OCI-LY7 (cell line): Measurements from ENCODE around the gene CD52. TPM values are rescaled to one million over a fixed set of nuclear protein-coding genes. Genes with fewer than 3 reads are reported as not detected.

Experiments
- BruUV-seq: library from RNA; stranded (reverse); fragments of 400-500 nt; replicated peaks from 2 replicates; lab custom pipeline; 2021; lab: Mats Ljungman, UMichigan
- CTCF ChIA-PET: fragments of 300-600 bp; sonication (Branson Sonifier 250); formaldehyde crosslinking; loops from one replicate; lab custom pipeline; 2022; ENCODE audit warnings: antibody characterized with exemption; ENCODE audit not compliant: unreplicated experiment; lab: Charles Lee
- POLR2A ChIA-PET: fragments of 300-600 bp; sonication (Branson Sonifier 250); formaldehyde crosslinking; loops from one replicate; lab custom pipeline; 2022; ENCODE audit warnings: antibody characterized with exemption; lab: Charles Lee
- DNase-seq: peaks from one replicate; pipeline ENCODE4 v3.0.0-alpha.2; 2015; ENCODE audit warnings: low spot score
- H2AFZ ChIP-seq: fragments of 200-600 bp; sonication (generic), shearing (Covaris generic); 2 replicates; pipeline ENCODE4 v1.6.1; 2014; ENCODE audit warnings: mild to moderate bottlenecking, antibody characterized with exemption, low read length, moderate library complexity
- H3K27ac ChIP-seq: fragments of 200-600 bp; sonication (generic); 2 replicates; pipeline ENCODE4 v1.5.1; 2014; ENCODE audit warnings: mixed run types, low read depth, mild to moderate bottlenecking, moderate library complexity, low read length, inconsistent platforms; ENCODE audit not compliant: poor library complexity, severe bottlenecking
- H3K36me3 ChIP-seq: fragments of 200-600 bp; sonication (generic); 2 replicates; pipeline ENCODE4 v1.6.1; 2014; ENCODE audit warnings: mild to moderate bottlenecking, antibody characterized with exemption, low read length, moderate library complexity, mixed read lengths; ENCODE audit not compliant: insufficient read depth
- H3K4me1 ChIP-seq: fragments of 200-600 bp; sonication (generic); 2 replicates; pipeline ENCODE4 v1.5.1; 2014; ENCODE audit warnings: mild to moderate bottlenecking, low read length; ENCODE audit not compliant: insufficient read depth, poor library complexity, severe bottlenecking
- H3K4me2 ChIP-seq: fragments of 200-600 bp; sonication (generic); 2 replicates; pipeline ENCODE4 v1.6.1; 2014; ENCODE audit warnings: mild to moderate bottlenecking, low read length
- H3K4me3 ChIP-seq: fragments of 200-600 bp; sonication (generic); 2 replicates; pipeline ENCODE4 v1.5.1; 2014; ENCODE audit warnings: mild to moderate bottlenecking, low read depth, low read length; ENCODE audit not compliant: poor library complexity, severe bottlenecking
- H3K79me2 ChIP-seq: fragments of 200-600 bp; sonication (generic); 2 replicates; pipeline ENCODE4 v1.6.1; 2016; ENCODE audit warnings: low read depth, mild to moderate bottlenecking, low read length, moderate library complexity, mixed read lengths; ENCODE audit not compliant: insufficient read depth
- H3K9me2 ChIP-seq: fragments of 200-600 bp; sonication (generic); 2 replicates; pipeline ENCODE4 v1.6.1; 2016; ENCODE audit warnings: mild to moderate bottlenecking, low read length, mixed read lengths; ENCODE audit not compliant: insufficient read depth
- H3K9me3 ChIP-seq: fragments of 200-600 bp; sonication (generic); 2 replicates; pipeline ENCODE4 v1.6.1; 2014; ENCODE audit warnings: mild to moderate bottlenecking, mixed run types, low read length, mixed read lengths
- H4K20me1 ChIP-seq: fragments of 200-600 bp; sonication (generic); 2 replicates; pipeline ENCODE4 v1.6.1; 2014; ENCODE audit warnings: mild to moderate bottlenecking, antibody characterized with exemption, low read length, moderate library complexity, mixed read lengths; ENCODE audit not compliant: insufficient read depth
- CTCF ChIP-seq: fragments of 200-600 bp; sonication (generic); conservative IDR thresholded peaks from 2 replicates; pipeline ENCODE4 v1.5.1; 2014; ENCODE audit warnings: mild to moderate bottlenecking, antibody characterized with exemption, low read length, moderate library complexity, mixed read lengths
- EZH2phosphoT487 ChIP-seq: fragments of 200-600 bp; sonication (generic); IDR thresholded peaks from 2 replicates; pipeline ENCODE4 v1.6.1; 2018; ENCODE audit warnings: low read depth, borderline replicate concordance, mild to moderate bottlenecking, mixed run types, antibody characterized with exemption, low read length, moderate library complexity, mixed read lengths
- intact Hi-C: fragments of 100-400 bp; cut with micrococcal nuclease; formaldehyde crosslinking; loops from one replicate; pipeline ENCODE4 v1.10.0; 2022; ENCODE audit not compliant: unreplicated experiment
- total RNA-seq, 2 experiments: library from RNA; depleted of rRNA in 1 of 2; stranded (reverse); fragments of >200 nt in 1 of 2; shearing (Covaris generic) in 1 of 2; gene quantifications; 2 replicates each; pipeline ENCODE4 v1.2.3, GENCODE V29; 2014 to 2022

CD52 gene
- total RNA-seq, 2 experiments from 2014 or later: 470 to 769 TPM

- no peak overlapping the region for H2AFZ ChIP-seq
- no peak for DNase-seq
- H3K4me3 ChIP-seq: no peak overlapping the region
- H3K36me3 ChIP-seq: no peaks in the 10 kb centered on the region
- H3K9me2 ChIP-seq: no peaks in the 10 kb centered on the region
- H4K20me1 ChIP-seq: no peaks in the 10 kb centered on the region
- ChIA-PET POLR2A (no interaction called here), CTCF (no interaction called here)
- H3K9me3 ChIP-seq: no peaks in the 10 kb centered on the region
- no peak overlapping the region for H3K4me2 ChIP-seq
- no TSS peak for BruUV-seq
- no peak overlapping the region for H3K27ac ChIP-seq
- H3K79me2 ChIP-seq: no peaks in the 10 kb centered on the region
- TF ChIP-seq EZH2phosphoT487: no peak
- TF ChIP-seq CTCF: no peak
- peaks cover 30% of the 10 kb centered on the region for H3K4me1 ChIP-seq
- intact Hi-C loops: loop anchor here (5.0 kb wide), 1 partner anchor 226 kb away; the partner anchor contains the start of gene PDIK1L
Measured at GRCh38 chr1:26338670-26339069, 20.9 kb downstream of the CD52 start.

- ChIA-PET CTCF (no interaction called here), POLR2A (no interaction called here)
- TF ChIP-seq CTCF (no peak), EZH2phosphoT487 (no peak)
- H3K4me1 ChIP-seq: peaks cover 30% of the 10 kb centered on the region
- DNase-seq: no peak
- H3K36me3 ChIP-seq: no peaks in the 10 kb centered on the region
- intact Hi-C loops: no loop called here
- no peaks in the 10 kb centered on the region for H4K20me1 ChIP-seq
- no peak overlapping the region for H3K27ac ChIP-seq
- no peak overlapping the region for H2AFZ ChIP-seq
- no TSS peak for BruUV-seq
- H3K9me2 ChIP-seq: no peaks in the 10 kb centered on the region
- H3K4me2 ChIP-seq: no peak overlapping the region
- H3K79me2 ChIP-seq: no peaks in the 10 kb centered on the region
- H3K9me3 ChIP-seq: no peaks in the 10 kb centered on the region
- no peak overlapping the region for H3K4me3 ChIP-seq
Measured at GRCh38 chr1:26340047-26340481, 22.3 kb downstream of the CD52 start.

GRCh38 chr1:26344147-26344920 is 26.6 kb downstream of the CD52 start:
- no peaks in the 10 kb centered on the region for H3K9me2 ChIP-seq
- no peak for DNase-seq
- TF ChIP-seq EZH2phosphoT487: no peak
- ChIA-PET CTCF (no interaction called here), POLR2A (no interaction called here)
- no peak overlapping the region for H3K4me3 ChIP-seq
- H2AFZ ChIP-seq: no peak overlapping the region
- no peaks in the 10 kb centered on the region for H3K36me3 ChIP-seq
- no peaks in the 10 kb centered on the region for H3K9me3 ChIP-seq
- H3K79me2 ChIP-seq: no peaks in the 10 kb centered on the region
- H4K20me1 ChIP-seq: no peaks in the 10 kb centered on the region
- BruUV-seq: no TSS peak
- H3K4me1 ChIP-seq: no peaks in the 10 kb centered on the region
- no peak overlapping the region for H3K27ac ChIP-seq
- intact Hi-C loops: no loop called here
- H3K4me2 ChIP-seq: no peak overlapping the region
